GM18526 (cell line): Measurements from ENCODE around the gene MRPL38.
A peak's percentile ranks its signal among the peaks of the same experiment; 100 is the strongest.

Experiments used
- POLR2A ChIP-seq: IDR thresholded peaks from 3 replicates; pipeline ENCODE4 v1.6.1; 2011; ENCODE audit not compliant: insufficient read length; ENCODE audit errors: extremely low read depth

Gene MRPL38

GRCh38 chr17:75876938-75877751 lies 27.5 kb downstream of the MRPL38 start:
- TF ChIP-seq POLR2A, result no peak

- TF ChIP-seq POLR2A, result peak; percentile 23
These were observed 28.3 kb downstream of the MRPL38 start for GRCh38 chr17:75876190-75876937.

- TF ChIP-seq POLR2A, result no peak
These were observed 28.8 kb downstream of the MRPL38 start for GRCh38 chr17:75875940-75876189.

GRCh38 chr17:75875182-75875939 lies 29.3 kb downstream of the MRPL38 start:
- no peak for TF ChIP-seq POLR2A

- TF ChIP-seq POLR2A, result no peak
These were observed 30.1 kb downstream of the MRPL38 start for GRCh38 chr17:75874323-75875181.

- TF ChIP-seq POLR2A, result no peak
These were observed 30.9 kb downstream of the MRPL38 start for GRCh38 chr17:75873587-75874322.

GRCh38 chr17:75872434-75873351 lies 32.0 kb downstream of the MRPL38 start:
- no peak for TF ChIP-seq POLR2A

- TF ChIP-seq POLR2A, result no peak
These were observed 35.2 kb downstream of the MRPL38 start for GRCh38 chr17:75869282-75870141.

- no peak for TF ChIP-seq POLR2A
These were observed 40.2 kb downstream of the MRPL38 start for GRCh38 chr17:75864448-75864871.

GRCh38 chr17:75861927-75862317 lies 42.8 kb downstream of the MRPL38 start:
- TF ChIP-seq POLR2A, result no peak

- TF ChIP-seq POLR2A, result no peak
These were observed 48.5 kb downstream of the MRPL38 start for GRCh38 chr17:75856062-75856756.

- TF ChIP-seq POLR2A, result peak; percentile 97
These were observed 49.2 kb downstream of the MRPL38 start, which contains the start of gene WBP2 for GRCh38 chr17:75855310-75856061. TSS of gene WBP2 (minus strand) at chr17:75855335. CDS start at chr17:75855297, 38 bp downstream.
